Chondrocyte (in vitro differentiated cells): ENCODE results near the gene SIRPA. TPM values are rescaled to one million over a fixed set of nuclear protein-coding genes. Genes with fewer than 3 reads are reported as not detected.

Experiments
- DNase-seq: peaks from one replicate; pipeline ENCODE4 v3.0.0; 2021; ENCODE audit warnings: mixed read lengths, low spot score
- H3K27ac Mint-ChIP-seq: one replicate; pipeline ENCODE4 v1.8.0; 2021; ENCODE audit warnings: mild to moderate bottlenecking, moderate library complexity, mixed read lengths; ENCODE audit not compliant: unreplicated experiment
- H3K27me3 Mint-ChIP-seq: 2 replicates; pipeline ENCODE4 v1.8.0; 2021; ENCODE audit warnings: low read depth, mixed read lengths
- H3K36me3 Mint-ChIP-seq: 2 replicates; pipeline ENCODE4 v1.8.0; 2021; ENCODE audit warnings: low read depth, mixed read lengths
- H3K4me1 Mint-ChIP-seq: 2 replicates; pipeline ENCODE4 v1.8.0; 2021; ENCODE audit warnings: low read depth, mild to moderate bottlenecking, mixed read lengths
- H3K4me3 Mint-ChIP-seq: one replicate; pipeline ENCODE4 v1.8.0; 2021; ENCODE audit warnings: mild to moderate bottlenecking, moderate library complexity, mixed read lengths; ENCODE audit not compliant: unreplicated experiment
- H3K9me3 Mint-ChIP-seq: 2 replicates; pipeline ENCODE4 v1.8.0; 2021; ENCODE audit warnings: low read depth, mixed read lengths
- total RNA-seq: library from RNA; stranded (reverse); gene quantifications from 3 replicates; pipeline ENCODE4 v1.2.1, GENCODE V29; 2021
- TF ChIP-seq, protein P1 (sequence below): fragments of 200-600 bp; sonication (generic); IDR thresholded peaks from 2 replicates; pipeline ENCODE4 v1.5.0; 2021; ENCODE audit warnings: antibody characterized with exemption, mild to moderate bottlenecking, moderate library complexity

SIRPA gene
- total RNA-seq, 1 donor from 2014 or later: 25.6 TPM

- H3K4me1 Mint-ChIP-seq: peaks cover 12% of the 10 kb centered on the region
- H3K27ac Mint-ChIP-seq: no peak overlapping the region
- no peaks in the 10 kb centered on the region for H3K9me3 Mint-ChIP-seq
- peaks cover 43% of the 10 kb centered on the region for H3K27me3 Mint-ChIP-seq
- DNase-seq: no peak
- H3K36me3 Mint-ChIP-seq: no peaks in the 10 kb centered on the region
- no peak overlapping the region for H3K4me3 Mint-ChIP-seq
- TF ChIP-seq, protein P1, sequence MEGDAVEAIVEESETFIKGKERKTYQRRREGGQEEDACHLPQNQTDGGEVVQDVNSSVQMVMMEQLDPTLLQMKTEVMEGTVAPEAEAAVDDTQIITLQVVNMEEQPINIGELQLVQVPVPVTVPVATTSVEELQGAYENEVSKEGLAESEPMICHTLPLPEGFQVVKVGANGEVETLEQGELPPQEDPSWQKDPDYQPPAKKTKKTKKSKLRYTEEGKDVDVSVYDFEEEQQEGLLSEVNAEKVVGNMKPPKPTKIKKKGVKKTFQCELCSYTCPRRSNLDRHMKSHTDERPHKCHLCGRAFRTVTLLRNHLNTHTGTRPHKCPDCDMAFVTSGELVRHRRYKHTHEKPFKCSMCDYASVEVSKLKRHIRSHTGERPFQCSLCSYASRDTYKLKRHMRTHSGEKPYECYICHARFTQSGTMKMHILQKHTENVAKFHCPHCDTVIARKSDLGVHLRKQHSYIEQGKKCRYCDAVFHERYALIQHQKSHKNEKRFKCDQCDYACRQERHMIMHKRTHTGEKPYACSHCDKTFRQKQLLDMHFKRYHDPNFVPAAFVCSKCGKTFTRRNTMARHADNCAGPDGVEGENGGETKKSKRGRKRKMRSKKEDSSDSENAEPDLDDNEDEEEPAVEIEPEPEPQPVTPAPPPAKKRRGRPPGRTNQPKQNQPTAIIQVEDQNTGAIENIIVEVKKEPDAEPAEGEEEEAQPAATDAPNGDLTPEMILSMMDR: no peak
Measured at GRCh38 chr20:1945134-1945618, 50.0 kb downstream of the SIRPA start.

- Mint-ChIP-seq H3K4me1 (peaks cover 12% of the 10 kb centered on the region), H3K27ac (no peak overlapping the region), H3K9me3 (no peaks in the 10 kb centered on the region), H3K27me3 (peaks cover 43% of the 10 kb centered on the region), H3K4me3 (no peak overlapping the region), H3K36me3 (no peaks in the 10 kb centered on the region)
- DNase-seq: no peak
- TF ChIP-seq, protein P1: no peak
Measured at GRCh38 chr20:1945660-1946059, 50.5 kb downstream of the SIRPA start.

DNA sequence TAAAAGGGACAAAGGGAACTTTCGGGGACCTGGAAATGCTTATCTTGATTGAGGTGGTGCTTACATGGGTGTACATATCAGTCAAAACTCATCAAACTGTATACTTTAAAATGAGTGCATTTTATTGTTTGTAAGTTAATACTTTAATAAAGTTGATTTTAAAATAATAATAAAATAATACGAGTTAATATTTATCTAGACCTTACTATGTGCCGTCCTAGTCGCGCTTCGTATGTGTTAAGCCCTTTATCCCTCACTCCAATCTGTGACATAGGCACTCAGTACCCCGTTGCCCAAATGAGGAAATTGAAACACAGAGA lies 51.2 kb downstream of the SIRPA start:
- Mint-ChIP-seq H3K27me3 (peaks cover 45% of the 10 kb centered on the region), H3K4me3 (no peak overlapping the region), H3K4me1 (peaks cover 9% of the 10 kb centered on the region), H3K27ac (no peak overlapping the region), H3K36me3 (no peaks in the 10 kb centered on the region), H3K9me3 (no peaks in the 10 kb centered on the region)
- DNase-seq: no peak
- TF ChIP-seq, protein P1: no peak

DNA sequence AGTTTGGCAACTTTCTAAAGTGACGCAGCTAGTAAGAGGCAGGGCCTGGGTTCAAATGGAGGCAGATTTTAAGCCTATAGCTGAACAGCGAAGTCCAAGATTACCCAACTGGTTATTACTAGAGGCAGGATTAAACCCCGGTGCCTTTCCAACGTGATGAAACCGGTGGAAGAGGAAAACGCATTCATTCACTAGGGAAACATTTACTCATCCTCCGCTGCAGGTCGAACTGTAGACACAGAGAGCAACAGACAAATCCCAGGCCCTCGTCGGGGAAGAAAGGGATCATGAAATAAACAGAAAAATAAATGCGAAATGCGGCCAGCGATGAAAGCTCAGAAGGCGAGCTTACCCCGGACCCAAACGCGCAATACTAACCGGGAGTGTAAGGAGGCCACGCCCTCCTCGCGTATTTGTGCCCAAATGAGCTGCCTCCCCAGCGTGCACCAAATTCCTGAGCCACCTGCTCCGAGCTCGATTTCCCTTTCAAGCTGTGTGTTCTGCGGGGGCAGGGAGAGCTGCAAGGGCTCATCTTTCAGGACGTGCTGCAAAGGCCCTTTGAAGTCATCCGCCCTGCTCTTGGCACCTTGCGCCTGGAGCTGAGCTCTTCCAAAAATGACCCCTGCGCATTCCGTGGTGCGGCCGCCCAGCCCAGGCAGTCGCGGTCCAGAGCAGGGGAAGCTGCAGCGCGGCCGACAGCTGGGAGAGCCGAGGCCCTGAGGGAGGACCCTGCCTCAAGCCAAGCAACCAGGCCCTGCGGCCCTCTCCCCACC lies 51.7 kb downstream of the SIRPA start:
- peak overlapping the region; percentile 55 for H3K4me3 Mint-ChIP-seq
- H3K4me1 Mint-ChIP-seq: peaks cover 9% of the 10 kb centered on the region
- H3K9me3 Mint-ChIP-seq: no peaks in the 10 kb centered on the region
- TF ChIP-seq, protein P1: no peak
- DNase-seq: no peak
- H3K27ac Mint-ChIP-seq: no peak overlapping the region
- no peaks in the 10 kb centered on the region for H3K36me3 Mint-ChIP-seq
- peaks cover 45% of the 10 kb centered on the region for H3K27me3 Mint-ChIP-seq

DNA sequence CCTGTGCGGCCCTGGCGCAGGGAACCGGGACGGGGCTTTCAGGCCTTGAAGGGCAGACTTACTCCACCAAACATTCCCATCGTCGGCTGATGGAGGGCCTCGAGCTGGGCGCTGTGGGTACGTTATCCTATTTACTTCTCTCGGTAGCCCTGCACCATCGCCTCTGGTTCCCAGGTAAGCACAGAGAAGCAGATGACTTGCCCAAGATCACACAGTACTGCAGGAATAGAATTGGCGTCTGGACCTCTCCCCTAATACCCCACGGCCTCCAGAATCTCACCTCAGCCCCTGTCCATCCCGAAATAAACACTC lies 52.3 kb downstream of the SIRPA start:
- peaks cover 45% of the 10 kb centered on the region for H3K27me3 Mint-ChIP-seq
- H3K4me1 Mint-ChIP-seq: peaks cover 9% of the 10 kb centered on the region
- DNase-seq: no peak
- H3K36me3 Mint-ChIP-seq: no peaks in the 10 kb centered on the region
- H3K27ac Mint-ChIP-seq: no peak overlapping the region
- TF ChIP-seq, protein P1: no peak
- no peaks in the 10 kb centered on the region for H3K9me3 Mint-ChIP-seq
- no peak overlapping the region for H3K4me3 Mint-ChIP-seq
